HT1080 (cell line): ENCODE results near the gene AGTRAP. TPM values are rescaled to one million over a fixed set of nuclear protein-coding genes. Genes with fewer than 3 reads are reported as not detected.
A peak's percentile ranks its signal among the peaks of the same experiment; 100 is the strongest.

Experiments used
- DNase-seq: peaks from one replicate; pipeline ENCODE4 v3.0.0-alpha.2; 2015; ENCODE audit warnings: low read depth
- total RNA-seq: library from RNA; depleted of rRNA; stranded (reverse); fragments of >200 nt; shearing (Covaris generic); gene quantifications from 2 replicates; pipeline ENCODE4 v1.2.3, GENCODE V29; 2014

The AGTRAP gene
- total RNA-seq, 1 experiment from 2014 or later = 69.3 TPM

GRCh38 chr1:11761285-11761684 lies 25.3 kb downstream of the AGTRAP start:
- no peak for DNase-seq

GRCh38 chr1:11761988-11762406 lies 26.1 kb downstream of the AGTRAP start, which contains the start of gene C1orf167:
Gene C1orf167 (plus strand): TSS chr1:11762193. CDS start chr1:11764401, 2,208 bp downstream.
- no peak for DNase-seq

- DNase-seq = no peak
These were observed 28.2 kb downstream of the AGTRAP start for GRCh38 chr1:11764115-11764514.

- DNase-seq = no peak
These were observed 28.6 kb downstream of the AGTRAP start for GRCh38 chr1:11764519-11764918.

GRCh38 chr1:11765661-11766428 lies 29.9 kb downstream of the AGTRAP start:
- DNase-seq = no peak

- DNase-seq = no peak
These were observed 30.5 kb downstream of the AGTRAP start for GRCh38 chr1:11766429-11766776.

GRCh38 chr1:11767922-11768704 lies 32.2 kb downstream of the AGTRAP start:
- no peak for DNase-seq

- DNase-seq = no peak
These were observed 32.9 kb downstream of the AGTRAP start for GRCh38 chr1:11768821-11769220.

GRCh38 chr1:11769274-11769673 lies 33.3 kb downstream of the AGTRAP start:
- DNase-seq = no peak

GRCh38 chr1:11770011-11770410 lies 34.1 kb downstream of the AGTRAP start:
- no peak for DNase-seq

- no peak for DNase-seq
These were observed 35.6 kb downstream of the AGTRAP start for GRCh38 chr1:11771481-11772043.

- peak; percentile 29 for DNase-seq
These were observed 36.5 kb downstream of the AGTRAP start for GRCh38 chr1:11772458-11772857.

- no peak for DNase-seq
These were observed 38.8 kb downstream of the AGTRAP start for GRCh38 chr1:11774753-11775152.

GRCh38 chr1:11777658-11778322 lies 41.9 kb downstream of the AGTRAP start:
- DNase-seq = no peak

- no peak for DNase-seq
These were observed 42.4 kb downstream of the AGTRAP start for GRCh38 chr1:11778336-11778735.

- no peak for DNase-seq
These were observed 43.1 kb downstream of the AGTRAP start for GRCh38 chr1:11778844-11779623.

GRCh38 chr1:11779715-11780379 lies 43.9 kb downstream of the AGTRAP start:
- no peak for DNase-seq

- DNase-seq = no peak
These were observed 44.6 kb downstream of the AGTRAP start for GRCh38 chr1:11780380-11781147.

GRCh38 chr1:11781297-11781696 lies 45.4 kb downstream of the AGTRAP start:
- DNase-seq = peak; percentile 56
